Activated CD8-positive, alpha-beta memory T cell treated with anti-CD3 and anti-CD28 coated beads for 24 hours (primary cell): ENCODE measurements around the gene MXRA8.

Experiments used
- DNase-seq: peaks from one replicate; pipeline ENCODE4 v3.0.0-alpha.2; 2020

Gene MXRA8

GRCh38 chr1:1333551-1334241, 24.7 kb downstream of the MXRA8 start:
- DNase-seq, result no peak

GRCh38 chr1:1332774-1333480, 25.4 kb downstream of the MXRA8 start:
- no peak for DNase-seq

- no peak for DNase-seq
Measured at GRCh38 chr1:1332031-1332755, 26.2 kb downstream of the MXRA8 start.

- no peak for DNase-seq
Measured at GRCh38 chr1:1331068-1331965, 27.0 kb downstream of the MXRA8 start, which contains the start of gene TAS1R3. TAS1R3 (plus strand) TSS chr1:1331280; CDS start chr1:1331346, 66 bp downstream.

GRCh38 chr1:1330366-1331067, 27.8 kb downstream of the MXRA8 start:
- DNase-seq, result no peak

GRCh38 chr1:1329304-1330210, 28.8 kb downstream of the MXRA8 start:
- no peak for DNase-seq

GRCh38 chr1:1328254-1328653, 30.1 kb downstream of the MXRA8 start:
- no peak for DNase-seq

GRCh38 chr1:1327291-1327690, 31.1 kb downstream of the MXRA8 start:
- no peak for DNase-seq

- DNase-seq, result no peak
Measured at GRCh38 chr1:1326075-1326605, 32.2 kb downstream of the MXRA8 start.

- no peak for DNase-seq
Measured at GRCh38 chr1:1325288-1326074, 32.9 kb downstream of the MXRA8 start.

- DNase-seq, result peak; percentile 98
Measured at GRCh38 chr1:1324524-1325287, 33.6 kb downstream of the MXRA8 start, which contains the start of the genes CPTP and INTS11. CPTP (plus strand) TSS chr1:1324802; CDS start chr1:1326911, 2,109 bp downstream. INTS11 (minus strand) TSS chr1:1324660; CDS start chr1:1324608, 52 bp downstream.

GRCh38 chr1:1324084-1324523, 34.3 kb downstream of the MXRA8 start:
- no peak for DNase-seq

GRCh38 chr1:1322952-1323351, 35.4 kb downstream of the MXRA8 start:
- no peak for DNase-seq

- no peak for DNase-seq
Measured at GRCh38 chr1:1322418-1322817, 35.9 kb downstream of the MXRA8 start.

GRCh38 chr1:1321477-1321876, 36.9 kb downstream of the MXRA8 start:
- DNase-seq, result no peak

GRCh38 chr1:1320666-1321448, 37.5 kb downstream of the MXRA8 start:
- DNase-seq, result no peak

- DNase-seq, result no peak
Measured at GRCh38 chr1:1319646-1319941, 38.8 kb downstream of the MXRA8 start.
